HG02885 (cell line): ENCODE measurements around the gene KIR3DL3.
"Not testable (repeated sequence)": the region's sequence is repeated elsewhere in the genome, so short reads cannot be mapped to it uniquely, and the experiment has no call there.

ENCODE experiments used
- ATAC-seq: cut with Tn5 transposase; IDR thresholded peaks from one replicate; pipeline ENCODE4 v1.9.1; 2021; ENCODE audit warnings: mild to moderate bottlenecking; ENCODE audit not compliant: unreplicated experiment, poor library complexity

The KIR3DL3 gene

DNA sequence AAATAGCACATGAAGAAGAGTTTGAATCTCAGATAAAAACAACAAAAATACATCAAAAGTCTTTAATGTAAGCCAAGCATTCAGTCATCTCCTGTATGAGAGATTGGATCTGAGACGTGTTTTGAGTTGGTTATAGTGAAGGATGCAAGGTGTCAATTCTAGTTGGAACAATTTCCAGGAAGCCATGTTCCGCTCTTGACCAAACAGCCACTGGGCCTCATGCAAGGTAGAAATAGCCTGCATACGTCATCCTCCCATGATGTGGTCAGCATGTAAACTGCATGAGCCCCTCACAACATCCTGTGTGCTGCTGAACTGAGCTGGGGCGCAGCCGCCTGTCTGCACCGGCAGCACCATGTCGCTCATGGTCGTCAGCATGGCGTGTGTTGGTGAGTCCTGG is at the start of gene KIR3DL3:
KIR3DL3 (plus strand) TSS at position 301 of the 400 bp plus-strand sequence; CDS start at position 356, 55 bp downstream.
- ATAC-seq, result no peak

DNA sequence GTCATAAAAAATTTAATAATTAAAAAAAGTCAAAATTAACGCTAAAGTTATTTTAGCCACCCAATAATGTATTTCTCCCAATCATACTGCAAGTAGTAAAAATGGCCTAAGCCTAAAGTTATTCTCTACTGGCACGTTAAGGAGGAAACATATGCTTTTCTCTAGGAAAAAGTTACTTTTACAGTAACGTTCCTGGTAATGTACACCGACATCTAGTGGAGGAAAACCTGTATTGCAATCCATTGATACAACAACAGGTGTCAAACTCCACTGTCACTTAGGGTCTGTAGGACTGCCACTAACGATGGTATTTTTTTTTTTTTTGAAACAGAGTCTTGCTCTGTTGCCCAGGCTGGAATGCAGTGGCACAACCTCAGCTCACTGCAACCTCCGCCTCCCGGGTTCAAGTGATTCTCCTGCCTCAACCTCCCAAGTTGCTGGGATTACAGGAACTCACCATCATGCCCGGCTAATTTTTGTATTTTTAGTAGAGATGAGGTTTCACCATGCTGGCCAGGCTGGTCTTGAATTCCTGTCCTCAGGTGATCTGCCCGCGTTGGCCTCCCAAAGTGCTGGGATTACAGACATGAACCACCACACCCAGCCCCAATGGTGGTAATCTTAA is 47.9 kb upstream of the KIR3DL3 start:
- ATAC-seq, result not testable (repeated sequence)

DNA sequence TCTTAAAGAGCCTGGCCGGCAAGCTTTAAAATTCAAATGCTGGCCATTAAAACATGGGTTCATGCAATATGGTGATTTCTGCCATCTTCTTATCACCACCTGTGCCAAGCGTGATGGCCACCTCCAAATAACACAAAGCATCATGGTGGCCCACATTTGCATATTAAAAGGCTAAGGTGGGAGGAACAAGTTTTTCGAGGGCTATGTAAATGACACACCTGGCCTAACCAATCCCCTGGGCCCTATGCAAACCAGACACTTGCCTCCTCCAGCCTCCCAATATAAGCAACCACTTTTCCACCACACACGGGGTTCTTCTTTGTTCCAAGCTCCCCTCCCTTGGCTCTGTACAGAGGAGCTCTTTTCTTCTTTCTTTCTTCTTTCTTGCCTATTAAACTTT is 47.0 kb upstream of the KIR3DL3 start:
- ATAC-seq, result no peak

DNA sequence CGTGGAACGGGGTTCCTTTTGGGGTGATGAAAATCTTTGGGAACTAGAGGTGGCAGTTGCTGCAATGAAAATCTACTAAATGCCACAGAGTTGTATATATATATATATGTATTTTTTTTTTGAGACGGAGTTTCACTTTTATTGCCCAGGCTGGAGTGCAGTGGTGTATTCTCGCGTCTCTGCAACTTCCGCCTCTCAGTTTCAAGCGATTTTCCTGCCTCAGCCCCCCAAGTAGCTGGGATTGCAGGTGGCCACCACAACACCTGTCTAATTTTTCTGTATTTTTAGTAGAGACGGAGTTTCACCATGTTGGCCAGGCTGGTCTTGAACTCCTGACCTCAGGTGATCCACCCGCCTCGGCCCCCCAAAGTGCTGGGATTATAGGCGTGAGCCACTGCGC is 42.6 kb upstream of the KIR3DL3 start:
- ATAC-seq, result not testable (repeated sequence)

DNA sequence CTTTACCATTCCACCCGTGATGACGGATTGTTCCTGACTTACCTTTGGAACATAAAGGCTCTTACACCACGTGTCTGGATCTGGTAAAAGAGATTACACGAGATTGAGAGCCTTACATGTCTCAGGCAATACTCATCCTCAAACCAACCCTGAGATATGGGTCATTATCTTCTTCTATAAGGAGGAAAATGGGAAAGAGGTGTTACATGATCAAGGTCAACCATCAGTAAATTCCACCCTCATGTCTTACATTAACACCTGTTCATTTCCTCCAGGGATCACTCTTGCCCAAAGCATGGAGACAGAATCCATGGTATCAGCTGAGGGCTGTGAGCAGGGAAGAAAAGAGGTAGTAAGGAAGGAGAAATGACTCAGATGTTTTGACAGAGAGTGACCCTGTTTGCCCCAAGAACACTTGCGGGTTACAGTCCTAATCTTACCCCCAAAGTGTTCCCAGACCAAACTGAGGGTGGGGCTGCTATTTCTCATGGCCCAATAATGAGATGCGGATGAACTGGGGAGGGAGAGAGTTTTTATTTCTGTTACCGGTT is 41.9 kb upstream of the KIR3DL3 start:
- ATAC-seq, result no peak

DNA sequence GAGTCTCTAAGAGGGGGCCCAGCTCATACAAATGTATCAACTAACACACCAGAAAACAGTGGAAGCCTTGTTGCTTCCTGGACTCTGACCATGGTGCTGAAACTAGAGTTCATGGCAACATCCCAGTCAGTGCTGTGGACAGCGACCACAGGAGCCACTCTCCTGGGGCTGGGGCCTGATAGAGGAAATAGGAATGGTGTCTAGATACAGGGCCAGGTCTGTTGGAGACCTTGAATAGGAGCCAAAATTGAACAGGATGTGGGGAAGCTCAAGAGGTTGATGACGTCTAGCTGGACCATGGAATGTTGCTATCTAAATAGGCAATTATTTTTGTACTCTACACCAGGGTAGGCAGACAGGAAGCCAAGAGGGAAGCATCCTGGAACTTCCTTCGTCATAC is 39.7 kb upstream of the KIR3DL3 start:
- no peak for ATAC-seq

DNA sequence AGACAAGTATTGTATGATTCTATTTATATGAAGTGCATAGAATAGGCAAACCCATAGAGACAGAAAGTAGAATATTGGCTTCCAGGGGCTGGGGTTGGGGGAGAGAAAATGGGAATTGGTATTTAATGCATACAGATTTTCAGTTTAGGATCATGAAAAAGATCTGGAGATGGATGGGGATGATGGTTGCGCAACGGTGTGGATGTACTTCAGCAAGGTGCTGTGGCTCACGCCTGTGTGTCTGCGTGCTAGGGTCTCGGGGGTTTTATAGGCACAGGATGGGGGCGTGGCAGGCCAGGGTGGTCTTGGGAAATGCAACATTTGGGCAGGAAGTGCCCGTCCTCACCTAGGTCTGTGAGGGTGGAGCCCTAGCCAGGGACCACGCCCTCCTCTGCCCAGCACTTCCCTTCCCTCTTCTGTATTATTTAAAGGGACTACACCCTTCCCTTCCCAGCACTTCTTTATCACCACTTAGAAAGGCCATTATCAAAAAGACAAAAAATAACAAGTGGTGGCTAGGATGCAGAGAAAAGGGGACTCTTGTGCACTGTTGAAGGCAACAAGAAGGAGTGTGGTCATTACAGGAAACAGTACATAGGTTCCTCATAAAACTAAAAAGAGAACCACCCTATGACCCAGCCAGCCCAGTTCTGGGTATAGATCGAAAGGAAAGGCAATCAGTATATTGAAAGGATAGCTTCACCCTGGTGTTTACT is 32.5 kb upstream of the KIR3DL3 start:
- ATAC-seq, result no peak

DNA sequence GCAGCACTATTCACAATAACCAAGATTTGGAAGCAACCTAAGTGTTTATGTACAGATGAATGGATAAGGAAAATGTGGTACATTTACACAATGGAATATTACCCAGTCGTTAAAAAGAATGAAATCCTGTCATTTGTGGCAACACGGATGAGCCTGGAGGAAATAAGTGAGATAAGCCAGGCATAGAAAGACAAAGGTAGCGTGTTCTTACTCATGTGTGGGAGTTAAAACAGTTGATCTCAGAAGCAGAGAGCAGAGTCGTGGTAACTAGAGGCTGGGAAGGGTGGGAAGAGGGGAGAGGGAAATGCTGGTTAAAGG is 32.0 kb upstream of the KIR3DL3 start:
- no peak for ATAC-seq

DNA sequence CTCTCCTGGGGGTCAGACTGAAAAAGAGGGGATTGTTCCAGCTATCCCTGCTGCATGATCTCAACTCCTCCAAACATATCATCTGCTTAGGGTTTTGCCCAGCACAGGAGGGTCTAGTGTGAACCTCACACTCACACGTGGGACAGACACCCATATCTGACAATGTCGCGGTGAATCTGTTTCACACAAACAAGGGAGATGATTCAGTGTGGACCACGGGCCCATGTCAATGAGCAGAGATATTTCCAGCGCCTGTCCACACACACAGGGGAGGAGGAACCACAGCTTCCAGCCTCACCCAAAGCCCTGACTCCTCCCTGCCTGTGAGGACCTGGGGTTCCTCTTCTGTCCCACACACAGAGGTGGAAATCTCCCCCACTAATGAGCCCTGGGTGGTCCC is 29.6 kb upstream of the KIR3DL3 start:
- ATAC-seq, result no peak

DNA sequence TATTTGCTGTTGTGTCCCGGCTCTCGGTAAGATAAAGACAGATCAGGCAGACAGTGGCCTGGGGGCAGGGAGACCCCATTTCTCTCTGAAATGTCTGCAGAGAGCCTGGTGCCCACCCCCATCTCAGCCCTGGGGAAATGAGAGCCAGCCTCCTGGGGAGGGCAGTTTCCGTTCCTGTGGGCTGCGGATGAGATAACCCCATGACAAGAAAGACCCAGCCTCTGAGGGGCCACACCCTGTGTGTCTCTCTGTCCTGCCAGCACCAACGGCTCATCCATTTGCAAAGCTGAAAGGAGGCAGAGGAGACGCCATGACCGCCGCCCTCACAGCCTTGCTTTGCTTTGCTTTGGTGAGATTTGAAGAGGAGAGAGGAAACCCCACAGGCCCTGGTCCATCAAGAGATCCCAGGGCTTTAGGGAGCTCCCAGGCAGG is 28.1 kb upstream of the KIR3DL3 start:
- no peak for ATAC-seq

DNA sequence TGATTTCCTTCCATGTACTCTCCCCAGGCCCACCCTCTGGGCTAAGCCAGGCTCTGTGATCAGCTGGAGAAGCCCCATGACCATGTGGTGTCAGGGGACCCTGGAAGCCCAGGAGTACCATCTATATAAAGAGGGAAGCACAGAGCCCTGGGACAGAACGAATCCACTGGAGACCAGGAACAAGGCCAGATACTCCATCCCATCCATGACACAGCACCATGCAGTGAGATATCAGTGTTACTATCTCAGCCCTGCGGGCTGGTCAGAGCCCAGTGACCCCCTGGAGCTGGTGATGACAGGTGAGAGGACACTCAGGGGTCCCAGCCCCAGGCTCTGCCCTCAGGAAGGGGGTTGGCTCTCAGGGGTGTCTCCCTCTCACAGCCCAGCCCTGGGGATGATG is 27.5 kb upstream of the KIR3DL3 start:
- no peak for ATAC-seq

DNA sequence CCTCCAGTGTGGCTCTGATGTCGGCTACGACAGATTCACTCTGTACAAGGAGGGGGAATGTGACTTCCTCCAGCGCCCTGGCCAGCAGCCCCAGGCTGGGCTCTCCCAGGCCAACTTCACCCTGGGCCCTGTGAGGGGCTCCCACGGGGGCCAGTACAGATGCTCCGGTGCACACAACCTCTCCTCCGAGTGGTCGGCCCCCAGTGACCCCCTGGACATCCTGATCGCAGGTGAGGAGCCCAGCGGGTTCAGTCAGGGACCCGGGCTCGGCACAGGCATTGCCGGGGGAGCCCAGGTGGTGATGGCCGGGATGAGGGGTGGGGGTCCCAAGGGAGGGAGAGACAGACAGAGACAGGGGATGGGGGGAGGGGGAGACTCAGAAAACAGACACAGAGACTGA is 26.5 kb upstream of the KIR3DL3 start:
- not testable (repeated sequence) for ATAC-seq

DNA sequence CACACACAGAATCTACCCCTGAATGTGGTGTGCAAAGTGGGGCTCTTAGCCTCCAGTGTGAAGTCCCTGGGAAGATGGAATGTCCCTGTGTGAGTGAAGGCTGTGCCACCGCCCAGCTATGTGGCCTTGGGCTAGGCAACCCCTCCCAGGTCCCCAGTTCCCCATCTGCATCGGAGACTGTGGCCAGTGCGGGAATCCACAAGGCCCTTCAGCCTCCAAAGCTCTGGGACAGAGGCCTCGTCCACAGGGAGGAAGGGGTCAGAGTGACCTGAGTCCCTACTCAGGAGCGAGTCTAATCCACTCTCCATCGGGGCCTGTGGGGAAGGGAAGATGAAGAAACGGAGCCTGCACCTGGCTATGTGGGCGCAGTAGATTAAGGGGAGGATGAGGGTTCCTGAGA is 19.3 kb upstream of the KIR3DL3 start:
- ATAC-seq, result no peak

DNA sequence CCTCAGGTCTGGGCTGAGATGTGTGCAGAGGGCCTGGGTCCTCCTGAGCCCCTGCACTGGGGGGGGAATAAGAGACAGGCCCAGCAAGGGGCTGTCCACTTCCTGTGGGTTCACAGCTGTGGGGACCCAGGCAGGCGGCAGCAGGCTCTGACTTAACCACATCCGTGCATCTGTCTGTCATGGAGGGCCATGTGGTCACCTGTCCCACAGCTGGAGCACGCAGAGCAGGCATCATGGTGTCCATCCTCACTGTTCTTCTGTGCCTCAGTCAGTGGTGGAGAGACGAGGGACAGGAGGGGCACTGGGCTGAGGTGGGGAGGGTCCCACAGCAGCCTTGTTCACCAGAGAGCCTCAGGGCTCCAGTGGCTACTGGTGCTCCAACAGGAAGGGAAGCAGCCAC is 16.3 kb upstream of the KIR3DL3 start:
- no peak for ATAC-seq

DNA sequence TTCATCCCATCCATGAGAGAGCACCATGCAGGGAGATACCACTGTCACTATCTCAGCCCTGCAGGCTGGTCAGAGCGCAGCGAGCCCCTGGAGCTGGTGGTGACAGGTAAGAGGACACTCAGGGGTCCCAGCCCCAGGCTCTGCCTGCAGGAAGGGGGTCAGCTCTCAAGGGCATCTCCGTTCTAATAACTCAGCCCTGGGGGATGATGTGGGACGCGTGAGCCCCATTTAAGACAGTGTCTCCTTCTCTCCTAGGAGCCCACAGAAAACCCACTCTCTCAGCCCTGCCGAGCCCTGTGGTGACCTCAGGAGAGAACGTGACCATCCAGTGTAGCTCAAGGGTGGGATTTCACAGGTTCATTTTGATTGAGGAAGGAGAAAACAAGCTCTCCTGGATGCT is 15.5 kb upstream of the KIR3DL3 start:
- no peak for ATAC-seq

DNA sequence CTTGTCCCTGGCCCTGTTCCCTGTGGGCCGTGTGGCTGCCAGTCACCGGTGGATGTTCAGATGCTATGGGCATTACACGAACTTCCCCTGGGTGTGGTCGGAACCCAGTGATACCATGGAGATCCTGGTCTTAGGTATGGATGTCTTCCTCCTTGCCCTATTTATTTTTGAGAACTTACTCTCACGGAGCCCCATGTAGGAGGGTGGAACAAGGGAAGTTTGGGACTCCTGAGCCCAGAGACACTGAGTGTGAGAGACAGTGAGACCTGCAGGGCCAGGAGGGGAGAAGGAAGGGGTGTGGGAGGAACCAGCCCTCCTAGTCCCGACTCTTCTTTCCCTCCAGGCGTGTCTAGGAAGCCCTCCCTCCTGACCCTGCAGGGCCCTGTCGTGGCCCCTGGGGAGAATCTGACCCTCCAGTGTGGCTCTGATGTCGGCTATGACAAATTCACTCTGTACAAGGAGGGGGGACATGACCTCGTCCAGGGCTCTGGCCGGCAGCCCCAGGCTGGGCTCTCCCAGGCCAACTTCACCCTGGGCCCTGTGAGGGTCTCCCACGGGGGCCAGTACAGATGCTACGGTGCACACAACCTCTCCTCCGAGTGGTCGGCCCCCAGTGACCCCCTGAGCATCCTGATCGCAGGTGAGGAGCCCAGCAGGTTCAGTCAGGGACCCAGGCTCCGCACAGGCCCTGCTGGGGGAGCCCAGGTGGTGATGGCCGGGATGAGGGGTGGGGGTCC is 14.9 kb upstream of the KIR3DL3 start:
- no peak for ATAC-seq

DNA sequence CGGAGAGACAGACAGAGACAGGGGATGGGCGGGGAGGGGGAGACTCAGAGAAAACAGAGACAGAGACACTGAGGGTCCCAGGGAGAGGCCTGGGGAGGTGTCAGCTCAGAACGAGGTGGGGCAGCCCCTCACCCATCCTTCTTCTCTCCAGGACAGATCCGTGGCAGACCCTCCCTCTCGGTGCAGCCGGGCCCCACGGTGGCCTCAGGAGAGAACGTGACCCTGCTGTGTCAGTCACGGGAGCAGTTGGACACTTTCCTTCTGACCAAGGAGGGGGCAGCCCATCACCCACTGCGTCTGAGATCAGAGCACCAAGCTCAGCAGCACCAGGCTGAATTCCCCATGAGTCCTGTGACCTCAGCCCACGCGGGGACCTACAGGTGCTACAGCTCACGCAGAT is 14.3 kb upstream of the KIR3DL3 start:
- not testable (repeated sequence) for ATAC-seq

DNA sequence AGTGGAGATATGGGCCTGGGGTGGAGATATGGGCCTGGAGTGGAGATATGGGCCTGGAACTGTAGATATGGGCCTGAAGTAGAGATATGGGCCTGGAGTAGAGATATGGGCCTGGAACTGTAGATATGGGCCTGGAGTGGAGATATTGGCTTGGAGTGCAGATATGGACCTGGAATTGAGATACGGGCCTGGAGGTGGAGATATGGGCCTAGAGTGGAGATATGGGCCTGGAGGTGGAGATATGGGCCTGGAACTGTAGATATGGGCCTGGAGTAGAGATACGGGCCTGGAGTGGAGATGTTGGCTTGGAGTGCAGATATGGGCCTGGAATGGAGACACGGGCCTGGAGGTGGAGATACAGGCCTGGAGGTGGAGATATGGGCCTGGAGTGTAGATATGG is 402 bp downstream of the KIR3DL3 start:
- no peak for ATAC-seq

DNA sequence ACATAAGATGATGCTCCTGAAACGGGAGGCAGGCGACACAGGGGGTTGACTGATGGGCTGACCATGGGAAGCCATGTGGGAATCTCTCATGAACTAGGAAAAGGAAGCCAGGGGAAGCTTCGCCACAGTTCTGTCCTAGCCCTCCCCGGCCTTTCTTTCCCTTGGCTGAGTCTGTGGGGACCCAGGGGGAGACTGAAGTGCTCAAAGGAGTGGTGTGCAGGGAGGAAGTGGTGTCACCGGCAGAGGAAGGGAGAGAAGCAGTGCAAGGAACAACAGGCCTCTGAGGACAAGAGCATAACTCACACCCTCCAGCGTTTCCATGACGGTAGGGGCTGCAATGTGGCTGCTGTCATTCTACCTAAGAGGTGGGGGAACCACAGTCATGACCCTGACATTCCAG is 1.1 kb downstream of the KIR3DL3 start:
- ATAC-seq, result no peak

DNA sequence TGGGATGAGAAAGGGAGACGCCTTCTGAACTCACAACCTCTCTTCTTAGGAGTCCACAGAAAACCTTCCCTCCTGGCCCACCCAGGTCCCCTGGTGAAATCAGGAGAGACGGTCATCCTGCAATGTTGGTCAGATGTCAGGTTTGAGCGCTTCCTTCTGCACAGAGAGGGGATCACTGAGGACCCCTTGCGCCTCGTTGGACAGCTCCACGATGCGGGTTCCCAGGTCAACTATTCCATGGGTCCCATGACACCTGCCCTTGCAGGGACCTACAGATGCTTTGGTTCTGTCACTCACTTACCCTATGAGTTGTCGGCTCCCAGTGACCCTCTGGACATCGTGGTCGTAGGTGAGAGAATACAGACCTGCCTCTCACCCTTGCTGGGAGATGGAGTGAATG is 3.3 kb downstream of the KIR3DL3 start:
- ATAC-seq, result no peak

DNA sequence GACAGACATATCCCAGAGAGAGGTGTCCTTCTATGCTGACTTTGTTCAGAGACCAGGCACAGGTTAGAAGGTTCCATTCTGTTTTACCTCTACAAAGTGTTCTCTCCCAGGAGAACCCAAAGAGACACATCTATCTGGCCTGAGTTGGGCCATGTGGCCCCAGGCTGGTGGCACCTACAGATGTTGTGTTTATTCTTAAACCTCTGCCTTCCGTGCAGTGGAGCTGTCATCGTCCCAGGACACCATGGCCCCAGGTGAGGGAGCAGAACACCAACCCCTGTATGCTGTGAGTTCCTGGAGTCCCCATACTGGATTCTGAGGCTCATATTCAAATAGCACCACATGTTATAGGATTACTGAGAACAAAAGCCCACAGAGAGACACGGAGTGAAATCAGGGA is 3.9 kb downstream of the KIR3DL3 start:
- ATAC-seq, result no peak
